Transverse colon (tissue), 4 donors: ENCODE results near the gene WDR19. TPM values are rescaled to one million over a fixed set of nuclear protein-coding genes. Genes with fewer than 3 reads are reported as not detected.

ENCODE experiments used
- DNase-seq: peaks from one replicate; pipeline ENCODE4 v3.0.0-alpha.2; 2019
- H3K27ac ChIP-seq, 4 donors: fragments of 200-600 bp; sonication (generic); 2 replicates each; pipeline ENCODE4 v1.5.1; 2016 to 2018; ENCODE audit warnings: inconsistent platforms in 4 of 4
- H3K27me3 ChIP-seq: fragments of 200-600 bp; sonication (generic); 2 replicates; pipeline ENCODE4 v1.5.1; 2017; ENCODE audit warnings: inconsistent platforms
- H3K36me3 ChIP-seq, 4 donors: fragments of 200-600 bp; sonication (generic); 2 replicates each; pipeline ENCODE4 v1.5.1; 2017 to 2019; ENCODE audit warnings: inconsistent platforms in 4 of 4
- H3K4me1 ChIP-seq, 4 donors: fragments of 200-600 bp; sonication (generic); 2 replicates each; pipeline ENCODE4 v1.5.1; 2017 to 2020; ENCODE audit warnings: inconsistent platforms in 4 of 4
- H3K4me3 ChIP-seq, 4 donors: fragments of 200-600 bp; sonication (generic); 1 replicate in 1 of 4; 2 replicates in 3 of 4; pipeline versions ENCODE4 v1.5.1 to v1.6.1; 2017 to 2019; ENCODE audit warnings: inconsistent platforms in 4 of 4
- H3K9me3 ChIP-seq, 2 donors: fragments of 200-600 bp; sonication (generic); 2 replicates each; pipeline ENCODE4 v1.5.1; 2017 to 2019; ENCODE audit warnings: inconsistent platforms in 2 of 2
- CTCF ChIP-seq, 5 experiments: fragments of 200-600 bp in 3 of 5; fragments of 450-650 bp in 2 of 5; sonication (generic) in 3 of 5; IDR thresholded peaks; 1 replicate in 2 of 5; 2 replicates in 3 of 5; pipeline ENCODE4 v1.5.1; 2016 to 2017; ENCODE audit warnings: antibody characterized with exemption in 5 of 5, inconsistent platforms in 3 of 5, mild to moderate bottlenecking in 2 of 5, moderate library complexity in 1 of 5
- EP300 ChIP-seq: sonication (generic); formaldehyde crosslinking; IDR thresholded peaks from one replicate; pipeline ENCODE4 v1.6.1; 2017; ENCODE audit warnings: antibody characterized with exemption, low read depth
- POLR2A ChIP-seq: fragments of 450-650 bp; IDR thresholded peaks from one replicate; pipeline ENCODE4 v1.6.1; 2016; ENCODE audit warnings: antibody characterized with exemption, mild to moderate bottlenecking, moderate library complexity
- POLR2AphosphoS5 ChIP-seq, 3 donors: sonication (generic); formaldehyde crosslinking; IDR thresholded peaks; one replicate each; pipeline ENCODE4 v1.6.1; 2016; ENCODE audit warnings: antibody characterized with exemption in 3 of 3
- WGBS, 2 donors: methylation state at CpG; one replicate each; pipeline ENCODE4 v1.1.5; 2018; ENCODE audit warnings: low coverage in 1 of 2; 5-methylcytosine and 5-hydroxymethylcytosine counted together
- in situ Hi-C, 4 donors: fragments of 200-750 bp; cut with MboI; loops; one replicate each; pipeline versions ENCODE4 v1.15.0 to v1.15.1; 2017; ENCODE audit warnings: low sequenced_read_pairs in 3 of 4, low pct_ligation_motif_present in 1 of 4, low pct_unique_long_range_greater_than_20kb in 1 of 4
- intact Hi-C: fragments of 100-400 bp; cut with DNase I; formaldehyde crosslinking; loops from one replicate; pipeline ENCODE4 v1.15.1; 2023; ENCODE audit warnings: low total_unique reads
- total RNA-seq, 4 donors: library from RNA; depleted of rRNA; stranded (reverse); fragments of >200 nt; gene quantifications; one replicate each; pipeline ENCODE4 v1.1.0, GENCODE V29; 2016

The WDR19 gene
- total RNA-seq, 4 donors from 2014 or later: 10.4 to 92.9 (median 36.4) TPM

GRCh38 chr4:39285111-39285795 lies 102.9 kb downstream of the WDR19 start:
- Histone ChIP-seq H3K27me3 (no peaks in the 10 kb centered on the region), H3K4me3 (no peak overlapping the region), H3K9me3 (no peaks in the 10 kb centered on the region), H3K27ac (no peak overlapping the region), H3K36me3 (peaks cover 0 to 30% (median 11%) of the 10 kb centered on the region in 4 donors), H3K4me1 (no peaks in the 10 kb centered on the region)
- 62 to 69% methylated on average over 6 to 7 of the region's 7 CpGs for WGBS, 2 donors
- no peak for TF ChIP-seq POLR2A
- TF ChIP-seq POLR2AphosphoS5 (IDR thresholded peaks at IDR 0.05): no peak
- no peak for TF ChIP-seq EP300
- no peak for TF ChIP-seq CTCF (IDR thresholded peaks at IDR 0.05)
- in situ Hi-C loops (no loop called here), intact Hi-C loops (no loop called here)
- no peak for DNase-seq

- no peaks in the 10 kb centered on the region for H3K4me1 ChIP-seq
- no peak for TF ChIP-seq EP300
- TF ChIP-seq POLR2AphosphoS5 (IDR thresholded peaks at IDR 0.05): no peak
- TF ChIP-seq CTCF (IDR thresholded peaks at IDR 0.05): no peak
- no peaks in the 10 kb centered on the region for H3K27me3 ChIP-seq
- H3K4me3 ChIP-seq: no peak overlapping the region
- H3K36me3 ChIP-seq: peaks cover 0 to 36% (median 14%) of the 10 kb centered on the region in 4 donors
- intact Hi-C loops: no loop called here
- in situ Hi-C loops: no loop called here
- WGBS, 2 donors: 93 to 100% methylated on average over 2 of the region's 2 CpGs
- H3K9me3 ChIP-seq: no peaks in the 10 kb centered on the region
- DNase-seq: no peak
- H3K27ac ChIP-seq: no peak overlapping the region
Observed at GRCh38 chr4:39285853-39286252, 103.5 kb downstream of the WDR19 start.

- no peaks in the 10 kb centered on the region for H3K27me3 ChIP-seq
- H3K36me3 ChIP-seq: peaks cover 0 to 40% (median 16%) of the 10 kb centered on the region in 4 donors
- DNase-seq: no peak
- H3K4me1 ChIP-seq: no peaks in the 10 kb centered on the region
- H3K9me3 ChIP-seq: no peaks in the 10 kb centered on the region
- no peak overlapping the region for H3K4me3 ChIP-seq
- no peak overlapping the region for H3K27ac ChIP-seq
- intact Hi-C loops: no loop called here
- WGBS, 2 donors: 96 to 100% methylated on average over 2 of the region's 2 CpGs
- TF ChIP-seq CTCF (IDR thresholded peaks at IDR 0.05) (no peak), POLR2A (no peak), EP300 (no peak), POLR2AphosphoS5 (IDR thresholded peaks at IDR 0.05) (no peak)
- in situ Hi-C loops: no loop called here
Observed at GRCh38 chr4:39286263-39286662, 103.9 kb downstream of the WDR19 start.

- Histone ChIP-seq H3K4me3 (no peak overlapping the region), H3K9me3 (no peaks in the 10 kb centered on the region), H3K27ac (no peak overlapping the region), H3K27me3 (no peaks in the 10 kb centered on the region), H3K4me1 (no peaks in the 10 kb centered on the region), H3K36me3 (peaks cover 0 to 42% (median 18%) of the 10 kb centered on the region in 4 donors)
- 83 to 93% methylated on average over 2 to 4 of the region's 4 CpGs for WGBS, 2 donors
- in situ Hi-C loops (no loop called here), intact Hi-C loops (no loop called here)
- TF ChIP-seq POLR2AphosphoS5 (IDR thresholded peaks at IDR 0.05) (no peak), EP300 (no peak), CTCF (IDR thresholded peaks at IDR 0.05) (no peak), POLR2A (no peak)
- DNase-seq: no peak
Observed at GRCh38 chr4:39287223-39287622, 104.9 kb downstream of the WDR19 start.
